ENCODE measurements around the gene ZNF595. TPM values are rescaled to one million over a fixed set of nuclear protein-coding genes. Genes with fewer than 3 reads are reported as not detected.

The ZNF595 gene
- total RNA-seq, 1 donor from 2014 or later = 4.0 TPM

Other genes starting within 250 kb of the ZNF595 start
- 7.3 and 7.7 TPM in 2 replicates for gene ZNF718, start 71.2 kb downstream of the ZNF595 start, total RNA-seq

Measured in activated T-helper 1 cell treated with anti-CD3 and anti-CD28 coated beads, Interleukin-12 subunit alpha, Interleukin-12 subunit beta, Interleukin-2, Interleukin-4 antibody, amounts not matched to agents 30 ng/mL and 10 ng/mL and 1 ng/mL, durations not matched to agents 14 hours and 24 hours and 36 hours (primary cell).